ENCODE data around the gene PTDSS2. TPM values are rescaled to one million over a fixed set of nuclear protein-coding genes. Genes with fewer than 3 reads are reported as not detected.

PTDSS2 gene
- polyA plus RNA-seq, 5 donors: 21.2 to 31.5 (median 25.8) TPM

- DNase-seq: no peak
Observed at GRCh38 chr11:528815-529727, 79.0 kb downstream of the PTDSS2 start.

GRCh38 chr11:529728-530411 lies 79.8 kb downstream of the PTDSS2 start:
- no peak for DNase-seq

- no peak for DNase-seq
Observed at GRCh38 chr11:530960-531831, 81.1 kb downstream of the PTDSS2 start.

GRCh38 chr11:531919-532526 lies 81.9 kb downstream of the PTDSS2 start:
- no peak for DNase-seq

GRCh38 chr11:532527-532985 lies 82.5 kb downstream of the PTDSS2 start:
- DNase-seq: no peak

GRCh38 chr11:532986-533585 lies 83.0 kb downstream of the PTDSS2 start:
- no peak for DNase-seq

- DNase-seq: no peak
Observed at GRCh38 chr11:533586-534395, 83.7 kb downstream of the PTDSS2 start.

- no peak for DNase-seq
Observed at GRCh38 chr11:534396-535209, 84.5 kb downstream of the PTDSS2 start.

- DNase-seq: no peak
Observed at GRCh38 chr11:535210-535518, 85.1 kb downstream of the PTDSS2 start.

- DNase-seq: peak; percentile 96
Observed at GRCh38 chr11:535519-536454, 85.7 kb downstream of the PTDSS2 start, which contains the start of gene HRAS. HRAS (minus strand) TSS chr11:535576.

- peak; percentile 77 for DNase-seq
Observed at GRCh38 chr11:536841-537621, 87.0 kb downstream of the PTDSS2 start, which contains the start of gene LRRC56. LRRC56 (plus strand) TSS chr11:537527; CDS start chr11:540685, 3,158 bp downstream.

GRCh38 chr11:537622-538430 lies 87.7 kb downstream of the PTDSS2 start:
- DNase-seq: no peak

GRCh38 chr11:538431-539051 lies 88.5 kb downstream of the PTDSS2 start:
- no peak for DNase-seq

- DNase-seq: no peak
Observed at GRCh38 chr11:539971-540481, 89.9 kb downstream of the PTDSS2 start.
